B cell (primary cell): ENCODE results near the gene PARP3. TPM values are rescaled to one million over a fixed set of nuclear protein-coding genes. Genes with fewer than 3 reads are reported as not detected.

ENCODE experiments used
- ATAC-seq: fragments of 200-7000 bp; cut with Tn5 transposase; one replicate; pipeline ENCODE4 v1.10.0; 2021; ENCODE audit warnings: low read depth, mild to moderate bottlenecking, moderate number of reproducible peaks, moderate library complexity
- CTCF ChIA-PET: fragments of 350-600 bp; sonication (Branson Sonifier 250); formaldehyde crosslinking; loops from one replicate; lab custom pipeline; 2021; ENCODE audit warnings: antibody characterized with exemption, inconsistent platforms; lab: Charles Lee
- POLR2A ChIA-PET: fragments of 350-600 bp; sonication (Branson Sonifier 250); formaldehyde crosslinking; loops from one replicate; lab custom pipeline; 2021; ENCODE audit warnings: antibody characterized with exemption; lab: Charles Lee
- DNase-seq: peaks from one replicate; pipeline ENCODE4 v3.0.0; 2013
- H2AFZ ChIP-seq: 2 replicates; pipeline ENCODE4 v1.6.1; 2012; ENCODE audit warnings: mild to moderate bottlenecking, low read depth, low read length; ENCODE audit not compliant: insufficient read depth, poor library complexity, severe bottlenecking
- H3K27ac ChIP-seq, 2 donors: 1 replicate in 1 of 2; 2 replicates in 1 of 2; pipeline ENCODE4 v1.5.1; 2012 to 2013; ENCODE audit warnings: low read length in 2 of 2, mild to moderate bottlenecking in 2 of 2, moderate library complexity in 1 of 2
- H3K27me3 ChIP-seq, 4 experiments: fragments of 200-600 bp in 1 of 4; sonication (generic) in 1 of 4; replicated peaks in 1 of 4; 1 replicate in 2 of 4; 2 replicates in 2 of 4; pipeline versions ENCODE4 v1.6.1 to v1.7.0; 2013 to 2016; ENCODE audit warnings: low read length in 3 of 4, mild to moderate bottlenecking in 2 of 4, mixed read lengths in 1 of 4, moderate library complexity in 1 of 4; ENCODE audit not compliant: insufficient read depth in 4 of 4, control insufficient read depth in 3 of 4; ENCODE audit errors: control extremely low read depth in 1 of 4
- H3K36me3 ChIP-seq, 2 experiments: replicated peaks in 1 of 2; 1 replicate in 1 of 2; 2 replicates in 1 of 2; pipeline versions ENCODE4 v1.6.1 to v1.7.1; 2013; ENCODE audit warnings: low read length in 1 of 2; ENCODE audit not compliant: insufficient read depth in 2 of 2, control insufficient read depth in 1 of 2; ENCODE audit errors: control extremely low read depth in 1 of 2, extremely low read depth in 1 of 2
- H3K4me1 ChIP-seq, 2 donors: fragments of 200-600 bp in 1 of 2; sonication (generic) in 1 of 2; 1 replicate in 1 of 2; 2 replicates in 1 of 2; pipeline versions ENCODE4 v1.5.1 to v1.6.1; 2013 to 2017; ENCODE audit warnings: low read length in 2 of 2; ENCODE audit not compliant: control insufficient read depth in 2 of 2, insufficient read depth in 2 of 2
- H3K4me2 ChIP-seq: replicated peaks from 2 replicates; pipeline ENCODE3; 2012; ENCODE audit warnings: mild to moderate bottlenecking, low read depth, low read length; ENCODE audit not compliant: poor library complexity, severe bottlenecking
- H3K4me3 ChIP-seq, 5 experiments: fragments of 200-600 bp in 1 of 5; sonication (generic) in 1 of 5; 1 replicate in 3 of 5; 2 replicates in 2 of 5; pipeline versions ENCODE4 v1.5.1 to v1.7.0; 2011 to 2016; ENCODE audit warnings: low read length in 4 of 5, mild to moderate bottlenecking in 4 of 5, low read depth in 2 of 5, control low read depth in 1 of 5, moderate library complexity in 1 of 5; ENCODE audit not compliant: insufficient read depth in 1 of 5; ENCODE audit errors: control extremely low read depth in 1 of 5, extremely low read depth in 1 of 5
- H3K79me2 ChIP-seq: fragments of 200-600 bp; sonication (generic); one replicate; pipeline ENCODE4 v1.6.0; 2016; ENCODE audit warnings: low read length; ENCODE audit not compliant: control insufficient read depth, insufficient read depth
- H3K9ac ChIP-seq: fragments of 200-600 bp; sonication (generic); 2 replicates; pipeline ENCODE4 v1.6.1; 2017; ENCODE audit warnings: mild to moderate bottlenecking, low read length, moderate library complexity
- H3K9me3 ChIP-seq, 3 donors: one replicate each; pipeline versions ENCODE4 v1.6.1 to v1.7.1; 2013; ENCODE audit warnings: low read length in 2 of 3; ENCODE audit not compliant: control insufficient read depth in 2 of 3, insufficient read depth in 1 of 3; ENCODE audit errors: control extremely low read depth in 1 of 3
- H4K20me1 ChIP-seq: 2 replicates; pipeline ENCODE4 v1.6.0; 2012; ENCODE audit warnings: mild to moderate bottlenecking, low read length; ENCODE audit not compliant: insufficient read depth, control insufficient read depth, poor library complexity, severe bottlenecking
- H3K27ac Mint-ChIP-seq: one replicate; pipeline ENCODE4 v1.8.0; 2021; ENCODE audit warnings: mixed read lengths
- H3K27me3 Mint-ChIP-seq: one replicate; pipeline ENCODE4 v1.8.0; 2021; ENCODE audit warnings: mixed read lengths
- H3K4me1 Mint-ChIP-seq: one replicate; pipeline ENCODE4 v1.8.0; 2021; ENCODE audit warnings: mixed read lengths
- H3K4me3 Mint-ChIP-seq: one replicate; pipeline ENCODE4 v1.8.0; 2021; ENCODE audit warnings: mixed read lengths
- H3K9me3 Mint-ChIP-seq: one replicate; pipeline ENCODE4 v1.8.0; 2022; ENCODE audit warnings: mixed read lengths; ENCODE audit not compliant: insufficient read depth
- EZH2 ChIP-seq: IDR thresholded peaks from 2 replicates; pipeline ENCODE4 v1.6.1; 2012; ENCODE audit warnings: borderline replicate concordance, low read depth, mild to moderate bottlenecking, moderate library complexity, low read length; ENCODE audit not compliant: insufficient read depth, poor library complexity, severe bottlenecking
- WGBS: methylation state at CpG from one replicate; pipeline ENCODE4 v1.1.5; 2013; ENCODE audit warnings: missing lambda C conversion rate; ENCODE audit not compliant: insufficient coverage; 5-methylcytosine and 5-hydroxymethylcytosine counted together
- intact Hi-C: fragments of 100-400 bp; cut with micrococcal nuclease; formaldehyde crosslinking; loops from one replicate; pipeline ENCODE4 v1.10.0; 2022
- polyA plus RNA-seq: library from polyadenylated mRNA; depleted of rRNA; stranded (reverse); fragments of >200 nt; gene quantifications from 2 replicates; pipeline ENCODE4 v1.2.3, GENCODE V29; 2012
- total RNA-seq, 2 donors: library from RNA; stranded (reverse); fragments of 120-200 nt in 1 of 2; gene quantifications; 1 replicate in 1 of 2; 2 replicates in 1 of 2; pipeline versions ENCODE4 v1.2.3 to v1.2.4, GENCODE V29; 2013 to 2022
- TF ChIP-seq, protein P1 (sequence below): fragments of 200-600 bp; IDR thresholded peaks from one replicate; pipeline ENCODE4 v1.8.0; 2022; ENCODE audit warnings: antibody characterized with exemption, mild to moderate bottlenecking

Gene PARP3
- total and polyA plus RNA-seq, 2 donors (not counting 1 experiment from before 2014, with no cell fraction given), result 17.7 to 29.7 TPM

DNA sequence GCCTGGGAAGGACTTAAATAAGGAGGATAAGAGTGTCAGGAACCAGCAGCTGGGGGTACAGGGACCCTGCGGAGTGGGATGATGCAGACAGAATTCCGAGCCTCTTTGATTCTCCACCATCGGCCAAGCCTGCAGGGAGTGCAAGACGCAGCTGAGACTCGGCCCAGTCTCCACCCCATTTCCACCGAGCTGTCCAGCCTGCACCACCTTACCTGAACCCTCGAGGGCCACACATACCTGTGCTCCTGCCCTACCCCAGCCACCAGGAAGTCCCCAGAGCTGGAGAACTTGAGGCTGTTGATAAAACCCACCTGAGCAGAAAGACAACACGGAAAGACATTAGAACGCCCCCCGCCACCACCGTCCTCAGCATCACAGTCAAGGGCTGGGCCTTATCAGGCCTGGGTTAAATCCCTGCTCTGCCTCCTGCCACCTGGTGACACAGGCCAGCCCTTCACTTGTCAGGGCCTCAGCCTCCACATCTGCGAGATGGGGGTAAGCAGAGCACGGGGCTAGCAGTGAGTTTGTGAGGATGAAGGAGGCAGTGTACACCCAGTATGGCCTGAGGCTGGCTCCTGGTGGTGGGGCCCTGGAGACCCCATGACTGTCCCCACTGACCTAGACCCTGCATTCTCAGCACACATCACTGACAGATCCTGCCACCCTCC lies 8.6 kb upstream of the PARP3 start:
- ChIA-PET POLR2A (interaction anchor here (0.6 kb wide), 1 partner anchor 292 kb away, joined by 5 read pairs; no protein-coding TSS in a partner anchor), CTCF (no interaction called here)
- DNase-seq (no peak), ATAC-seq (no peak)
- Mint-ChIP-seq H3K9me3 (no peaks in the 10 kb centered on the region), H3K4me3 (no peak overlapping the region), H3K27me3 (no peaks in the 10 kb centered on the region), H3K27ac (no peak overlapping the region), H3K4me1 (no peaks in the 10 kb centered on the region)
- Histone ChIP-seq H3K27ac (no peak overlapping the region), H4K20me1 (no peaks in the 10 kb centered on the region), H3K79me2 (no peaks in the 10 kb centered on the region), H3K4me1 (no peaks in the 10 kb centered on the region), H3K4me3 (no peak overlapping the region), H3K9me3 (no peaks in the 10 kb centered on the region), H3K27me3 (no peaks in the 10 kb centered on the region), H3K36me3 (peaks cover 4 to 59% of the 10 kb centered on the region in 2 experiments), H2AFZ (no peak overlapping the region), H3K9ac (no peak overlapping the region), H3K4me2 (no peak overlapping the region)
- WGBS, result 97% methylated on average over 11 of the region's 13 CpGs
- intact Hi-C loops, result no loop called here
- TF ChIP-seq EZH2, result no peak
- TF ChIP-seq, protein P1, sequence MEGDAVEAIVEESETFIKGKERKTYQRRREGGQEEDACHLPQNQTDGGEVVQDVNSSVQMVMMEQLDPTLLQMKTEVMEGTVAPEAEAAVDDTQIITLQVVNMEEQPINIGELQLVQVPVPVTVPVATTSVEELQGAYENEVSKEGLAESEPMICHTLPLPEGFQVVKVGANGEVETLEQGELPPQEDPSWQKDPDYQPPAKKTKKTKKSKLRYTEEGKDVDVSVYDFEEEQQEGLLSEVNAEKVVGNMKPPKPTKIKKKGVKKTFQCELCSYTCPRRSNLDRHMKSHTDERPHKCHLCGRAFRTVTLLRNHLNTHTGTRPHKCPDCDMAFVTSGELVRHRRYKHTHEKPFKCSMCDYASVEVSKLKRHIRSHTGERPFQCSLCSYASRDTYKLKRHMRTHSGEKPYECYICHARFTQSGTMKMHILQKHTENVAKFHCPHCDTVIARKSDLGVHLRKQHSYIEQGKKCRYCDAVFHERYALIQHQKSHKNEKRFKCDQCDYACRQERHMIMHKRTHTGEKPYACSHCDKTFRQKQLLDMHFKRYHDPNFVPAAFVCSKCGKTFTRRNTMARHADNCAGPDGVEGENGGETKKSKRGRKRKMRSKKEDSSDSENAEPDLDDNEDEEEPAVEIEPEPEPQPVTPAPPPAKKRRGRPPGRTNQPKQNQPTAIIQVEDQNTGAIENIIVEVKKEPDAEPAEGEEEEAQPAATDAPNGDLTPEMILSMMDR, result no peak

DNA sequence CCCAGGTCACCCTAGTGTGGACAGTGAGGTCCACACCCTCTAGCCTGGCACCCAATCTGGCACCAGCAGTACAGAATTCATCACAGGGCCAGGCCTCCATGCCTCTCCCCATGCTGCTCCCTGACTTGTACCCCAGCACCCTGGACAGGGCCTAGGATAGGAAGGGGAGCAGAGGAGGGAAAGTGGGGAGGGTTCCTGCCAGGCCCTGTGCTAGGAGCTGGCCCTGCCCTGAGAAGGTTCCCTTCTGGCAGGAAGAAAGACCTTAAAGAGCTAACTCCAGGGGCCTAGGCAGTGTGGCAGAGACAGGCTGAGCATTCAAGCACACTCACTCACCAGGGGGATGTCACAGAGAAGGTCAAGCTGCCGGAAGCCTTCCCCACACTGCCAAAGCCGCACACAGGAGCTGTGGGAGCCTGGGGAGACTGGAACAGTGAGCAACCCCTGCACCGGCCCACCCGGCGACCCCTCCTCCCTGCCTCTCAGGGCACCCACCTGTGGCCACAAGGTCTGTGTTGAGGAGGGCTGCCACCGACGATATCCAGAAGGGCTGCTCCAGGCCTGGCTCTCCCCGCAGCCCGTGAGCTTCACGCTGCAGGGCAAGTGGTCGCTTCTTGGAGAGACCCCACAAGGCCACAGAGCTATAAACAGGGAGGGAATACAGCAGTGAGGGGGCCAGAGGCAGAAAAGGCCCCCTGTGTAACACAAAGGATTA lies 7.9 kb upstream of the PARP3 start:
- no peak for ATAC-seq
- no peak for TF ChIP-seq EZH2
- TF ChIP-seq, protein P1, result no peak
- Mint-ChIP-seq H3K4me1 (peaks cover 3% of the 10 kb centered on the region), H3K27me3 (no peaks in the 10 kb centered on the region), H3K4me3 (no peak overlapping the region), H3K27ac (no peak overlapping the region), H3K9me3 (no peaks in the 10 kb centered on the region)
- WGBS, result 100% methylated on average over 8 of the region's 11 CpGs
- Histone ChIP-seq H3K79me2 (peaks cover 5% of the 10 kb centered on the region), H3K4me2 (no peak overlapping the region), H4K20me1 (no peaks in the 10 kb centered on the region), H3K36me3 (peaks cover 4 to 65% of the 10 kb centered on the region in 2 experiments), H3K27ac (no peak overlapping the region), H3K27me3 (no peaks in the 10 kb centered on the region), H2AFZ (no peak overlapping the region), H3K4me1 (no peaks in the 10 kb centered on the region), H3K4me3 (no peak overlapping the region), H3K9ac (no peak overlapping the region), H3K9me3 (no peaks in the 10 kb centered on the region)
- intact Hi-C loops, result no loop called here
- ChIA-PET POLR2A (interaction anchor here (0.6 kb wide), 1 partner anchor 292 kb away, joined by 5 read pairs; no protein-coding TSS in a partner anchor), CTCF (no interaction called here)
- DNase-seq, result no peak
